Measurements from ENCODE around the gene SPHKAP. TPM values are rescaled to one million over a fixed set of nuclear protein-coding genes. Genes with fewer than 3 reads are reported as not detected.
"Not testable (repeated sequence)": the region's sequence is repeated elsewhere in the genome, so short reads cannot be mapped to it uniquely, and the experiment has no call there.

SPHKAP gene
- polyA plus RNA-seq, 3 donors, result 2.3 to 7.6 (median 2.5) TPM

DNA sequence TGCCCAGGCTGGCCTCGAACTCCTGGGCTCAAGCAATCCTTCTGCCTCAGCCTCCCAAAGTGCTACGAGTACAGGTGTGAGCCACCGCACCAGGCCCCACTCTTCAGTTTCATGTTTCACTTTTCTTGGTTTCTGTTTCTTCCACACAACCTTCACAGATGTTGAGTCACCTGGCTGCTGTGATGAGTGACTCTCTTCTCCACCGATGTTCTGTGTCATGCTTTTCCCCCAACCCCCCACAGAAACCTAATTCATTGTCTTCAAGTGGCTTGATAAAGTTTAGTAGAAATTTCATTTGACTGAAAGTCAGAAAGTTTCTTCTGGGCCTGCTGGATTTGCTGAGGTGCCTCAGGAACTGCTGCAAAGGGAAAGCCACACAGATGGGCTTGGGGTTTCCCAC, 78.5 kb downstream of the SPHKAP start:
- DNase-seq (ENCODE audit: low read depth in 3 of 3, low spot score in 2 of 3), result no peak

- no peak for DNase-seq (ENCODE audit: low read depth in 3 of 3, low spot score in 2 of 3)
Measured at GRCh38 chr2:228094377-228094921, 87.0 kb downstream of the SPHKAP start.

- DNase-seq (ENCODE audit: low read depth in 3 of 3, low spot score in 2 of 3), result no peak
Measured at GRCh38 chr2:228092056-228092455, 89.4 kb downstream of the SPHKAP start.

- DNase-seq (ENCODE audit: low read depth in 3 of 3, low spot score in 2 of 3), result no peak
Measured at GRCh38 chr2:228086561-228086960, 94.9 kb downstream of the SPHKAP start.

DNA sequence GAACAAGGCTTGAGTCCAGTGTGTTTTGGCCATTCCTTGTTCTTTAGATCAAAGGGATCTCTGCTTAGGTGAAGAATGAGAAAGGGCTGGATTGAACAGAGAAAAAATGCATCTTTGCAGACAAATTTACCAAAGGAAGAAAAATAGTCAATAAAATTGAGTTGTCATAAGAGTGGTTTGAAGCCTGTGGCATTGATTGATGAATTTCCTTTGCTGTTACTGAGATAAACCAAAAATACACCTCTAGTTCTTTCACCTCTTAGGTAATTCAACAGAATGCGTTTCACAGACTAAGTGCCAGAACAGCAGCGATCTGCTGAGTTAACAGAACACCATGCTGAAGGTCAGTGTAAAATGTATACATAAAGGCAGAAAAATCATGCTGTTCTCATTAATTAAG, 96.8 kb downstream of the SPHKAP start:
- DNase-seq (ENCODE audit: low read depth in 3 of 3, low spot score in 2 of 3), result no peak

- DNase-seq (ENCODE audit: low read depth in 3 of 3, low spot score in 2 of 3), result no peak
Measured at GRCh38 chr2:228083131-228083530, 98.4 kb downstream of the SPHKAP start.

- no peak for DNase-seq (ENCODE audit: low read depth in 3 of 3, low spot score in 2 of 3)
Measured at GRCh38 chr2:228082571-228082970, 98.9 kb downstream of the SPHKAP start.

DNA sequence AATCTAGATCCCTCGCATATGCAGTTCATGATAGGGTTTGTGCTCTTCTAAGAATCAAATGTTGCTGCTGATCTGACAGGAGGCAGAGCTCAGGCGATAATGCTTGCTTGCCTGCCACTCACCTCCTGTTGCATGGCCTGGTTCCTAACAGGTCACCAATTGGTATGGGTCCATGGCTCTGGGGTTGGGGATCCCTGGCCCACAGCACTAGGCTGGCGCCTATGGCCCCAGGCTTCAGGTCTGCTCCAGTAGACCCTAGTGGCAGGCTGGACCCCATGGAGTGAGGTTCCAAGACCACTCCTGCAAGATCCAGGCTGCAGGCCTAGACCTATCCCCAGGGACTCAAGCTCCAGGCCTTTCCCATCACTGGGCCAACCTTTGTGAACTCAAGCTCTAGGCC, 102.3 kb downstream of the SPHKAP start:
- DNase-seq (ENCODE audit: low read depth in 3 of 3, low spot score in 2 of 3), result no peak

DNA sequence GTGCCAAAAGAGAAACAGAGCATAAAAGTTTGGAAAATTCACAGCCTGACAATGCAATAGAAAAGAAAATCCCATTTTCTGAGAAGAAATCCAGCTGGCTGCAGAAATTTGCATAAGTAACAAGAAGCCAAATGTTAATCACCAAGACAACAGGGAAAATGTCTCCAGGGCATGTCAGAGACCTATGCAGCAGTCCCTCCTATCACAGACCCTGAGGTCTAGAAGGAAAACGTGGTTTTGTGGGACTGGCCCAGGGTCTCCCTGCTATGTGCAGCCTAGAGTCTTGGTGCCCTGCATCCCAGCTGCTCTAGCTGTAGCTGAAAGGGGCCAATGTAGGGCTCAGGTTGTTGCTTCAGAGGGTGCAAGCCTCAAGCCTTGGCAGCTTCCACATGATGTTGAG, 104.8 kb downstream of the SPHKAP start:
- DNase-seq (ENCODE audit: low read depth in 3 of 3, low spot score in 2 of 3), result not testable (repeated sequence)

- no peak for DNase-seq (ENCODE audit: low read depth in 3 of 3, low spot score in 2 of 3)
Measured at GRCh38 chr2:228072669-228073068, 108.8 kb downstream of the SPHKAP start.

- no peak for DNase-seq (ENCODE audit: low read depth in 3 of 3, low spot score in 2 of 3)
Measured at GRCh38 chr2:228067309-228067708, 114.2 kb downstream of the SPHKAP start.

DNA sequence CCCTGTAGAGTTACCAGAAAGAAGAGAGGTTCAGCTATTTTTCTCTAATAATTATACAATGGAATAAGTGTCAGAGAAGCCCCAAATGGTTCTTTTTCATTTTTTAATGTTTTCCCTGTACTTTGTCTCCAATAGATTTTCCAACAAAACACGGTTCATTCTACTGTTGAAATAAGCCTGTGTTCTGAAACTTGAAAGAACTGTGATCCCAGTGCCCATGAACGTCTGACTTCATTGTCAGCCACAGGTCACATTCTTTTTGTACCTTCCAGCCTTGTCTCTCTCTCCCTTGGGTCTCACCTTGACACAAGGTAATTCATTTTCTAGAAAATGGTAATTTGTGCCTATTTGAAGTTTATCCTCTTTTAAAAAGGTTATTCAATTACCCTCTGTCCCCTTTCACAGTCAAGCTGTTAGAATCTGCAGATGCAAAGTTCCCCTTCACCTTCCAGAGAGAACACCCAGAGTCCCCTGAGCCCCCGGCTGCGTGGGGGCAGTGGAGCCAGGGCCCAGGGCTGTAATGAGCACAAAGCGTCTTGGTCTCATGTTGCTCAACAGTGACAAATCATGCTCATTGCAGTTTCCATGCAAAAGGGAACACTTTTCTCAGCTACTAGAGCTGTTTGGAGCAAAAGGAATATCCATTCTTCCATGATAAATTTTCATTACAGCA, 115.2 kb downstream of the SPHKAP start:
- no peak for DNase-seq (ENCODE audit: low read depth in 3 of 3, low spot score in 2 of 3)

- no peak for DNase-seq (ENCODE audit: low read depth in 3 of 3, low spot score in 2 of 3)
Measured at GRCh38 chr2:228065686-228066085, 115.8 kb downstream of the SPHKAP start.

- no peak for DNase-seq (ENCODE audit: low read depth in 3 of 3, low spot score in 2 of 3)
Measured at GRCh38 chr2:228064796-228065315, 116.6 kb downstream of the SPHKAP start.

- DNase-seq (ENCODE audit: low read depth in 3 of 3, low spot score in 2 of 3), result no peak
Measured at GRCh38 chr2:228064024-228064423, 117.5 kb downstream of the SPHKAP start.

DNA sequence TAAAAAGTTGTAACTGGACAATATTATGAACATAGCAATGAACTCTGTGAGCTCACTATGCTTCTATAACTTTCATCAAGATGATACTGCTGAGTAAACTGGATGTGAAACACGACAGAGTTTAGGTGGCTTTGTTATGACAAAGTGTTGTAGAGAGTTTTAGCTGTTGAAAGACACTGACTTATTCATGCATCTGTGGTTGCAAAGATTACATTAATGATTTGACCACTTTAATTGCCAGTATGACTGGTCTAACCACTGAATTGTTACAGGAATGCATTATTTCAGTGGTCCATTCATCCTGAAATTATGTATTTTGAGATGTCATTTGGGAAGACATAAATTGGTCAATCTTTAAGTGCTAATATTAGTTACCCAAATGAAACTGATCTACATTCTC, 117.9 kb downstream of the SPHKAP start:
- no peak for DNase-seq (ENCODE audit: low read depth in 3 of 3, low spot score in 2 of 3)

DNA sequence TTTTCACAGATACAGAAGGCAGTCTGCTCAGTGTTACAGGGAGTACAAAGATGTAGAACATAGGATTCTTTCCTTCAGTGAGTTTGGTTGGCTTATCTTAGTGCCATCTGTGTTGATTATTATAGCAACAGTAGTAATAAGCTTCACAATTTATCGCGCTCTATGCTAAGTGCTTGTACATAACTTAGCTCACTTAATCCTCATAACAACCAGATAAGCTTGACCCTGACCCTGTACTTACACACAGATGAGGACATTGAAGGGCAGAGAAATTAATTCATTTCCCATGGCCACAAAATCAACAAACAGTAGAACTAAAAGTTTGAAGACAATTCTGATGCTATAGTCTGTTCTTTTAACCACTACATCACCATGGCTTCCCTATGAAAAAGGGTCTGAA, 121.8 kb downstream of the SPHKAP start:
- no peak for DNase-seq (ENCODE audit: low read depth in 3 of 3, low spot score in 2 of 3)

DNA sequence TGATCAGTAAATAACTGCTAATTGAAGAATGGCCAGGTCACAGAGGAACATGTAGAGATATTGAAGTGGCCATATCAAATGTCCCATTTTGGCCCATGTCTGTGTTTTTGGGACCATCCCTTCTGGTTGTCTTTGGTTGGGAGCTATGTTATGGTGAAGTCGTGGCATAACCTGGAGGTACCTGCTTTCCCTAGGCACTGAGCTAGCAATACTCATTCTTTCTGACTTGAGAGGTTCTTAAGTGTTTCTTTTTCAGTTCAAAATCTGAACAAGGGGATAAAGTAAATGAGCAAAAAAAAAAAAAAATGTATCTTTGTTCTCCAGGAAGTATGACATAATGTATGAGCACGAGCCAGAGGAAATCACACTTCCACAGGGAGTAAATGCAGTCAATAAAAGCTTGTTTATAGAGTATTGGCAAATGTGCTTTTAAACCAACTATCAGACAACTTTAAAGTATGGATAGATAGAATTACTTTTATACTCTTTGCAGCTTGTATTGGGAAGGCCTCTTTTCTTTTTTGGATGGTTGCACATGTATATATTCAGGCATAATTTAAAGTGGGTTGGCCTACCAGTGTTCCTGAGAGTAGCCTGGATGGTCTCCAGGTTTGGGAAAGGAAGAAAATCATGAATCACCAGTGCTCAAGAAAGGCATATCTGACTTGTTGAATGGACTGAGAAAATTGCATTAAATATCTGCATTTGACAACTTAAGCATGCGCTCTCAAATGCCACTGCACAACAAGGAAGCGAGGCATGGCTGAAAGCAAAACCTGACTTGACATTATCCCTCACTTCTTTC, 125.0 kb downstream of the SPHKAP start:
- no peak for DNase-seq (ENCODE audit: low read depth in 3 of 3, low spot score in 2 of 3)

DNA sequence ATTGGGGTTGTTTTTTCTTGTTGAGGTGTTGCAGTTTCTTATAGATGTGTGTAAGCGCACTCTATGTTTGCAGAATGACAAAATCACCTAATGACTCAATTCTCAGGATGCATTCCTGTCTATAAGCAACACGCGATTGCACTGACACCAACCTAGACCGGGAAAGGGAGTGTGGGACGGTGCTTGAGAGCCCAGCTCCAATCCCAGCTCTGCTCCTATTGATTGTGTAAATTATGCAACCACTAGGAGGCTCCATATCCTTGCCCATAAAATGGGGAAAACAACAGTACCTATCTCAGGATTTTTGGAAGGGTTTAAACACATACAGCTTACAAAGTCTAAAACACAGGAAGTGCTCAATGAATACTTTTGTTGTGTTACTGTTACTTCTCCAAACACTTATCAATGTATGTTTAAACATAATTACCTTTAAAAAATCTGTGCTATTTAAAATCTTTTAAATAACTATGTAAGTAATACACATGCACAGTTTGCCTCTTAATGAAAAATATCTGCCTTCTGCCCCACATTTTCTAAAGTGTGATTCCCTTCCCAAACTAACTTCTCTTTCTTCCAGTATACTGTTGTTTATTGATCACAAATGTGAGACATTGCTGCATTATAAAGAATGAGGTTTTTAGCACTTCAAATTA, 132.5 kb downstream of the SPHKAP start:
- peak in 1 of 3 donors; percentile 8 for DNase-seq (ENCODE audit: low read depth in 3 of 3, low spot score in 2 of 3)

- DNase-seq (ENCODE audit: low read depth in 3 of 3, low spot score in 2 of 3), result no peak
Measured at GRCh38 chr2:228040995-228041394, 140.5 kb downstream of the SPHKAP start.

All from right renal cortex interstitium (tissue), 3 donors.